ENCODE measurements around the gene HAUS6.
"Not testable (repeated sequence)": the region's sequence is repeated elsewhere in the genome, so short reads cannot be mapped to it uniquely, and the experiment has no call there.

The HAUS6 gene
- total RNA-seq: 35.7 to 77.9 (median 63.2) reads per million in 4 experiments

GRCh38 chr9:19102631-19103345 lies at the start of gene HAUS6:
TSS of gene HAUS6 (minus strand) at chr9:19102904. CDS start at chr9:19102651, 253 bp downstream.
- DNase-seq: peak; percentile 85

GRCh38 chr9:19152160-19152498 lies 49.4 kb upstream of the HAUS6 start:
- DNase-seq: not testable (repeated sequence)

GRCh38 chr9:19151425-19152159 lies 48.9 kb upstream of the HAUS6 start:
- no peak for DNase-seq

GRCh38 chr9:19149230-19149629 lies 46.5 kb upstream of the HAUS6 start:
- DNase-seq: no peak

GRCh38 chr9:19148187-19148586 lies 45.5 kb upstream of the HAUS6 start:
- DNase-seq: no peak

GRCh38 chr9:19146441-19147024 lies 43.8 kb upstream of the HAUS6 start:
- no peak for DNase-seq

GRCh38 chr9:19145881-19146280 lies 43.2 kb upstream of the HAUS6 start:
- no peak for DNase-seq

GRCh38 chr9:19140259-19140658 lies 37.6 kb upstream of the HAUS6 start:
- no peak for DNase-seq

GRCh38 chr9:19138084-19138483 lies 35.4 kb upstream of the HAUS6 start:
- no peak for DNase-seq

- DNase-seq: no peak
These were observed 34.6 kb upstream of the HAUS6 start for GRCh38 chr9:19137282-19137681.

GRCh38 chr9:19136129-19136528 lies 33.4 kb upstream of the HAUS6 start:
- no peak for DNase-seq

- no peak for DNase-seq
These were observed 31.0 kb upstream of the HAUS6 start for GRCh38 chr9:19133549-19134345.

GRCh38 chr9:19130436-19130835 lies 27.7 kb upstream of the HAUS6 start:
- no peak for DNase-seq

- peak; percentile 6 for DNase-seq
These were observed 25.3 kb upstream of the HAUS6 start for GRCh38 chr9:19127871-19128500.

- DNase-seq: no peak
These were observed 21.7 kb upstream of the HAUS6 start for GRCh38 chr9:19124430-19124793.

GRCh38 chr9:19122490-19123042 lies 19.9 kb upstream of the HAUS6 start:
- no peak for DNase-seq

GRCh38 chr9:19120877-19121276 lies 18.2 kb upstream of the HAUS6 start:
- no peak for DNase-seq

GRCh38 chr9:19119801-19120440 lies 17.2 kb upstream of the HAUS6 start:
- no peak for DNase-seq

GRCh38 chr9:19119246-19119645 lies 16.5 kb upstream of the HAUS6 start:
- no peak for DNase-seq

GRCh38 chr9:19117039-19117716 lies 14.5 kb upstream of the HAUS6 start:
- DNase-seq: no peak

- no peak for DNase-seq
These were observed 13.5 kb upstream of the HAUS6 start for GRCh38 chr9:19116107-19116790.
